Fibroblast of villous mesenchyme (primary cell): ENCODE results near the gene EXOC3L1. TPM values are rescaled to one million over a fixed set of nuclear protein-coding genes. Genes with fewer than 3 reads are reported as not detected.

Experiments used
- DNase-seq: peaks from one replicate; pipeline ENCODE4 v3.0.0-alpha.2; 2010; ENCODE audit warnings: low read depth
- H3K4me3 ChIP-seq: 2 replicates; pipeline ENCODE4 v1.5.1; 2011; ENCODE audit warnings: low read depth, mild to moderate bottlenecking, low read length
- total RNA-seq: library from RNA; depleted of rRNA; stranded (reverse); fragments of >200 nt; gene quantifications from 2 replicates; pipeline ENCODE4 v1.2.3, GENCODE V29; 2012
- TF ChIP-seq, protein P1 (sequence below): IDR thresholded peaks from 2 replicates; pipeline ENCODE4 v1.5.1; 2012; ENCODE audit warnings: low read depth, mild to moderate bottlenecking, low read length; ENCODE audit not compliant: insufficient read depth

EXOC3L1 gene
- total RNA-seq, 1 donor: not detected

DNA sequence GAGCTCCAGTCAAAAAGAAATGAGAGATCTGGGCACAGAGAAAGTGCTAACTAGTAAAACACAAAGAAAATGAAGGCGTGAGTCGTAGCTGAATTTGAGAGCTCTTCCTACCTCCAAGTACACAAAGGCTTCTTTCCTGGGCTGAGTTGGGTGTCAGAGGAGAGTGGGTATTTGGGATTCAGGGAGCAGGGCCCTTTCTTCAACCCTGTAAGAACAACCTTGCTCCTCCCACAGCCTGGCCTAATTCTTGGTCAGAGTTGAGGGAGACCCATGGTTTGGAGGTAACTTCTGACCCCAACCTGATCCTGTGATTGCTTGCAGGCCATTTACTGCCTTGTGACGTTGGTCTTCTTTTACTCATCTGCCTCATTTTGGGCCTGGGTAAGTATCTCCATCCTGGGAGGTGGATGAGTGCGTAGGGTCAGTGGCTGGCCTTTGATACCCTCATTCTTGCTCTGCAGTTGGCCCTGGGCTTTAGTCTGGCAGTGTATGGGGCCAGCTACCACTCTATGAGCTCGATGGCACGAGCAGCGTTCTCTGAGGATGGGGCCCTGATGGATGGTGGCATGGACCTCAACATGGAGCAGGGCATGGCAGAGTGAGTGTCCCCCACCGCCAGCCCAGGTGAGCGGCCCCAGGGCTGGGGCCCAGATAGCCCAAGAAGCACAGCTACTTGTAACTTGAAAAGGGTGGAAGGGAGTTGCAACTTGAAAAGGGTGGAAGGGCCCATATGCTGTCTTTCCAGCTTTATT, 38.3 kb upstream of the EXOC3L1 start:
- no peak for DNase-seq
- TF ChIP-seq, protein P1, sequence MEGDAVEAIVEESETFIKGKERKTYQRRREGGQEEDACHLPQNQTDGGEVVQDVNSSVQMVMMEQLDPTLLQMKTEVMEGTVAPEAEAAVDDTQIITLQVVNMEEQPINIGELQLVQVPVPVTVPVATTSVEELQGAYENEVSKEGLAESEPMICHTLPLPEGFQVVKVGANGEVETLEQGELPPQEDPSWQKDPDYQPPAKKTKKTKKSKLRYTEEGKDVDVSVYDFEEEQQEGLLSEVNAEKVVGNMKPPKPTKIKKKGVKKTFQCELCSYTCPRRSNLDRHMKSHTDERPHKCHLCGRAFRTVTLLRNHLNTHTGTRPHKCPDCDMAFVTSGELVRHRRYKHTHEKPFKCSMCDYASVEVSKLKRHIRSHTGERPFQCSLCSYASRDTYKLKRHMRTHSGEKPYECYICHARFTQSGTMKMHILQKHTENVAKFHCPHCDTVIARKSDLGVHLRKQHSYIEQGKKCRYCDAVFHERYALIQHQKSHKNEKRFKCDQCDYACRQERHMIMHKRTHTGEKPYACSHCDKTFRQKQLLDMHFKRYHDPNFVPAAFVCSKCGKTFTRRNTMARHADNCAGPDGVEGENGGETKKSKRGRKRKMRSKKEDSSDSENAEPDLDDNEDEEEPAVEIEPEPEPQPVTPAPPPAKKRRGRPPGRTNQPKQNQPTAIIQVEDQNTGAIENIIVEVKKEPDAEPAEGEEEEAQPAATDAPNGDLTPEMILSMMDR: no peak

DNA sequence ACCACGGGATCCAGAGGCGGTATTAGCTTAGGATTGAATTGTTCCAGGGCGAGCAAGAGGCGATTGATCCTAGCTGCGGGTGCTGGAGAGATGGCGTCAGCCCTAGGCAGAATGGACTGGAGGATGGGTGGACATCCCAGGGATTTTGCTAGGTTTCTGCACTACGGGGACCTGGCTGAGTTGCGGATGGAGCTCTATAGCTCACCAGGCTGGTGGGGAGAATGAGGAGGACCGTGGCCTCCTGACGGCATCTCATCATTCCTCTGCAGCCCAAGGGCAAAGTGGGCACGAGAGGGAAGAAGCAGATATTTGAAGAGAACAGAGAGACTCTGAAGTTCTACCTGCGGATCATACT, 37.6 kb upstream of the EXOC3L1 start:
- TF ChIP-seq, protein P1: no peak
- no peak for DNase-seq
- H3K4me3 ChIP-seq: peak overlapping the region; percentile 100

More for the DNA sequence above, 38.3 kb upstream of the EXOC3L1 start:
- peak overlapping the region; percentile 100 for H3K4me3 ChIP-seq

DNA sequence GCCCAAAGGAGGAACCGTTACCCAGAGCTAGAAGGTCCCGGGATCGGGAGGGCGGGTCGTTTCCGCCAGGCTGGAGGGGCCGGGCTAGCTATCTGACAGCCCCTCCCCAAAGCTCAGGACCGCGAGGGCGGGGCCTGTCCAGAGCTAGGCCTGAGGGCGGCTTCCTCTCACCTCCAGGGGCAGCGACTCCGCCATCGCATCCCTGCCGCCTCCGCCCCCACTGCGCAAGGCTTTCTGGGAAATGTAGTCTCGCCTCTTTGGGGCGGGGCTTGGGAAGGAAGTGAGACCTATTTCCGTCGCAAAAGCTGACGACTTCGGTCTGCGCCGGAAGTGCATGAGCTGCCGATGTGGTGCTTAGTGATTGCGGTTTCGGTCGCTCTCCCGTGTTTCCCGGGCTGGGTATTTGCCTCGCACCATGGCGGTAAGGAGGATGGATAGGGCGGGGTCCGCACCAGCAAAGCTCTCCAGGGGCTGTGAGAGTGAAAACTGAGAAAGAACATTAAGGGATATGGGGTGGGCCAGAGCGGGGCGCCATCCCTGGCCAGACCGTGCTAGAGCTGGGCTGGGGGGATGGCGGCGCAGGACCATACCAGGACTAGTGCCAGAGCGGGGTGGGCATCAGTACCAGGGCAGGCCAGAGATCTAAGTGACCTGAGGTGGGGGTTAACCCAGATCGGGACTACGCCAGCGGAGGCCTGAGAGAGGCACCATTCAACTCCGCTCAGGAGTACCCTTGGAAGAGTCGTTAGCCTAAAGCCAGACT, 37.0 kb upstream of the EXOC3L1 start, which contains the start of gene TMEM208:
Gene TMEM208 (plus strand): TSS at position 327 of the 763 bp plus-strand sequence. CDS start 89 bp downstream, at position 416.
- peak; percentile 99 for DNase-seq
- TF ChIP-seq, protein P1: peak; percentile 1
- H3K4me3 ChIP-seq: peak within 1 kb of the TSS; percentile 100

DNA sequence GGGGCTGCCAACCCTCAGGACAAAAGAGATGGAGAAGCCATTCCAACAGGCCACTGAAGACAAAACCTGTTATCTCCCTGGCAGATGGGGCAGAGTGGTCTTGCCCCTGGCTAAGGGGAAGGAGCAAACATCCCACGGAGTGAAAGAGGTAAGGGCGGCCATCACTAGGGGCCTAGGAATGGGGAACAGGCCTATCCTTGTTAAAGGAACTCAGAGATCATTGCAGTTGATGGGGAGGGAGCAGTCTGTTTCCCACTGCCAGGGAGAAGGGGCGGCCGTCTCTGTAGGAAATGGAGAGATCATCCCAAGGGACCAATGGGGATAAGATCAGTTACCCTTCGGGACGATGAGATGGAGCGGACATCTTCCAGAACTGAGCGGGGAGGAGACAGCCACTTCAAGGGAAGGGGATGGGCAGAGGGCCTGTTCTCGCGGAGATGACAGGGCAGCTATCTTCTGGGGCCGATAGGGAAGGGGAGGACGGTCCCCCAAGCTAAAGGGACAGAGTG, 36.4 kb upstream of the EXOC3L1 start:
- TF ChIP-seq, protein P1: no peak
- peak overlapping the region; percentile 100 for H3K4me3 ChIP-seq
- DNase-seq: no peak

DNA sequence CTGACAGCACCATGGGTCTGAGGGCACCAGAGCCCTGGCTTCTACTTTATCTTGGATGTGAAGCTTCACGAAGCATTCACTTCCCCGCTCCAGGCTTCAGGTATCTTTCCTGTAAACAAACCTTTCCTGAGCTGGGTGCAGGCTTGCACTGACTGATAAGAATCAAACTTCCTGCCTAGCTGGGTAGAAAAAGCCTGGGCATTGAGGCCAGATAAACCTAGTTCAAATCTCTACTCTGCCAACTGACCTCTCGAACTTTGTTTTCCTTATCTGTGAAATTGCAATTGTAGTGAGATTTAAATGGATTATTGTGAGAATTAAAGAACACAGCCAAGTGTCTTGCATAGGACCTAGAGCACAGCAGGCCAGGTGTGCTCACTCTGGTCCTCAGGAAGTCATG, 34.1 kb upstream of the EXOC3L1 start:
- TF ChIP-seq, protein P1: no peak
- no peak overlapping the region for H3K4me3 ChIP-seq
- DNase-seq: no peak

DNA sequence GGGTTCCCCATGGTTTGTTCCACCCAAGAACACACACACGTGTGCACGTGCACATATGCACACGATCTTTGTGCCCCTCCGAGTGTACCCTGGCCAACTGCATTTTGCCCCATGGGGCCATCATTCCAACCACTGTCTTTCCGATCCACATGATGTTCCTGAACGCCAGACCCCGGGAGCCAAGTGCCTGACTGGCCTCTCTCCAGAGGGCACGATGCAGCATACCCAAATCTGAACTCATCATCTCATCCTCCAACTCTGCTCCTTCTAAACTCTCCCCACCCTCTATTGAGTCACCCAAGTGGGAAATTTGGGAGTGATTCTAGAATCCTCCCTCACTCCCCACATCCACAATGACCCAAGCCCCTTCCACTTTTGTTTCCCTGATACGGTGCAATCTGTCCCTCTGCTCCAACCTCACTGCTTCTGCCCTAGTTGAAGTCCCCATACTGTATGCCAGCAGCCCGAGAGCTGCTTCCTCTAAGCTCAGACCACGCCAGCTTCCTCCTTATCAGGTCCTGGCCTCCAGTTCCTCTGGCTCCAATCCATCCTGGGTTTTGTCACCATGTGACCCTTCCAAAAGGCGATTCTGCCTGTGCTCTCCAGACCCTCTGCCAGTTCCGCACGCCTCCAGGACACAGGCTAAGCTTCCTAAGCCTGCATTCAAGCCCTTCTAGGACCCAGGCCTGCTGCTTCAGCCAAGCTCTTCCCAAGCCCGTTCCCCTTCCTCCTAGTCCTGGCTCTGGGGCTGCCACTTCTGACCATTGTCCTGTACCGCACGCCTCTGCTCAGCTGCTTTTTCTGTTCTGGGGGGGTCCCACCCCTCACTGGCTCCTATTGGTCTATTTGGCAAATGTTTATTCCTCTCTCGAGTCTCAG, 26.9 kb upstream of the EXOC3L1 start:
- no peak for DNase-seq
- TF ChIP-seq, protein P1: no peak
- no peak overlapping the region for H3K4me3 ChIP-seq
